HepG2 (cell line): ENCODE data around the gene EVC.

Experiments
- CTCF ChIP-seq: sonication (generic); formaldehyde crosslinking; IDR thresholded peaks from 2 replicates; pipeline ENCODE4 v1.5.0; 2020; ENCODE audit warnings: mild to moderate bottlenecking, missing genetic modification reagents, moderate library complexity
- RELA ChIP-seq: sonication (generic); formaldehyde crosslinking; IDR thresholded peaks from 2 replicates; pipeline ENCODE4 v1.4.0; 2020; ENCODE audit warnings: missing genetic modification reagents
- TF ChIP-seq, protein P1 (sequence below): sonication (generic); formaldehyde crosslinking; IDR thresholded peaks from 2 replicates; pipeline ENCODE4 v1.5.1; 2020; ENCODE audit warnings: mild to moderate bottlenecking, missing genetic modification reagents, moderate library complexity
- TF ChIP-seq, protein P2 (sequence below): IDR thresholded peaks from 2 replicates; pipeline ENCODE4 v1.6.1; 2012; ENCODE audit warnings: low read depth, low read length, improper control_type of control experiment

DNA sequence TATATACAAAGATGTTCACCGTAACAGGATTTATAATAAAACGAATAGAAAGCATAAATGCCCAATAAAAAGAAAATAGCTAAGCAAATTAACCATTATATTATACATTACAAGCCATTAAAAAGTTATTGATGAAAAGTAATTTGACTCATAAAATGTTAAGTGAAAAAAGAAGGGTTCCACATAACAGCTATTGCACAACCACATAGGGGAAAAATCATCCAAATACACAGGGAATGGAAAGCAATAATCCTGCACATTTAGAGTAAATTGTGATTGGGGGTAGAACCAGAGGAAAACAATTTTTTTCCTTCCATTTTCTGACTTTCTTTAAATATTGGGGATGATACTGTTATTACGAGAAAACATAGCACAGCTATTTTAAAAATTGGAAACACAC, 143.9 kb downstream of the EVC start:
- TF ChIP-seq RELA (CRISPR knock-in tag) = no peak
- TF ChIP-seq, protein P1, sequence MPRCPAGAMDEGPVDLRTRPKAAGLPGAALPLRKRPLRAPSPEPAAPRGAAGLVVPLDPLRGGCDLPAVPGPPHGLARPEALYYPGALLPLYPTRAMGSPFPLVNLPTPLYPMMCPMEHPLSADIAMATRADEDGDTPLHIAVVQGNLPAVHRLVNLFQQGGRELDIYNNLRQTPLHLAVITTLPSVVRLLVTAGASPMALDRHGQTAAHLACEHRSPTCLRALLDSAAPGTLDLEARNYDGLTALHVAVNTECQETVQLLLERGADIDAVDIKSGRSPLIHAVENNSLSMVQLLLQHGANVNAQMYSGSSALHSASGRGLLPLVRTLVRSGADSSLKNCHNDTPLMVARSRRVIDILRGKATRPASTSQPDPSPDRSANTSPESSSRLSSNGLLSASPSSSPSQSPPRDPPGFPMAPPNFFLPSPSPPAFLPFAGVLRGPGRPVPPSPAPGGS (CRISPR knock-in tag) = no peak
- TF ChIP-seq CTCF (CRISPR knock-in tag) = no peak
- TF ChIP-seq, protein P2, sequence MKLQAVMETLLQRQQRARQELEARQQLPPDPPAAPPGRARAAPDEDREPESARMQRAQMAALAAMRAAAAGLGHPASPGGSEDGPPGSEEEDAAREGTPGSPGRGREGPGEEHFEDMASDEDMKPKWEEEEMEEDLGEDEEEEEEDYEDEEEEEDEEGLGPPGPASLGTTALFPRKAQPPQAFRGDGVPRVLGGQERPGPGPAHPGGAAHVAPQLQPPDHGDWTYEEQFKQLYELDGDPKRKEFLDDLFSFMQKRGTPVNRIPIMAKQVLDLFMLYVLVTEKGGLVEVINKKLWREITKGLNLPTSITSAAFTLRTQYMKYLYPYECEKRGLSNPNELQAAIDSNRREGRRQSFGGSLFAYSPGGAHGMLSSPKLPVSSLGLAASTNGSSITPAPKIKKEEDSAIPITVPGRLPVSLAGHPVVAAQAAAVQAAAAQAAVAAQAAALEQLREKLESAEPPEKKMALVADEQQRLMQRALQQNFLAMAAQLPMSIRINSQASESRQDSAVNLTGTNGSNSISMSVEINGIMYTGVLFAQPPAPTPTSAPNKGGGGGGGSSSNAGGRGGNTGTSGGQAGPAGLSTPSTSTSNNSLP = no peak
